NCI-H2029 (cell line): ENCODE data around the gene YAP1.

ENCODE experiments used
- DNase-seq: peaks from one replicate; lab custom pipeline; 2025; lab: John Stamatoyannopoulos, UW

The YAP1 gene

DNA sequence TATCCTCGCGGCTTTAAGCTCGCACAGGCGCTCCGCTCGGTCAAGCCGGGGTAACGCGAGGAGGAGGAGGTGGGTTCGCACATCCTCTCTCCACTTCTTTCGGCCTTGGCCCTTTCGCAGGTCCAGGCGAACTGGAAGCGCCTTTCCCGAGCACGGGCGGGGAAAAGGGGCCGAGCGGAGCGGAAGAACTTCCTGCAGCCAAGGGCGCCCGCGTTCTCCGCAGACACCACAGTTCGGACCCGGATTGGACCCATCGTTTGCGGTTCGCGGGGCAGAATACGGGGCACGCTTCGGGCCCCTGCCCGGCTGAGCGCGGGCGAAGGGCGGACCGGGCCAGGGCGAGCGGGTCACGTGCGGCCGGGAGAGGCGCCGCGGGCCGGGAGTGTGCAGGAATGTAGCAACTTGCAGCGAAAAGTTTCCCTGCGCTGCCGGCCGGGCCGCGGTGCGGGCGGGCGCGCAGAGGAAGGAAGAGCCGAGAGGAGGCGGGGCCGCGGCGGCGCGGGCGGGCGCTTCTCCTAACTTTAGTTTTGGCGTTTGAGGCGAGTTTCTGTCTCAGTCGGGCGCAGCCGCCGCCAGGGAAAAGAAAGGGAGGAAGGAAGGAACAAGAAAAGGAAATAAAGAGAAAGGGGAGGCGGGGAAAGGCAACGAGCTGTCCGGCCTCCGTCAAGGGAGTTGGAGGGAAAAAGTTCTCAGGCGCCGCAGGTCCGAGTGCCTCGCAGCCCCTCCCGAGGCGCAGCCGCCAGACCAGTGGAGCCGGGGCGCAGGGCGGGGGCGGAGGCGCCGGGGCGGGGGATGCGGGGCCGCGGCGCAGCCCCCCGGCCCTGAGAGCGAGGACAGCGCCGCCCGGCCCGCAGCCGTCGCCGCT lies at the start of gene YAP1:
Gene YAP1, plus strand, starts transcription at position 552 of the 865 bp plus-strand sequence. CDS start 402 bp downstream, outside the sequence.
- DNase-seq, result no peak

DNA sequence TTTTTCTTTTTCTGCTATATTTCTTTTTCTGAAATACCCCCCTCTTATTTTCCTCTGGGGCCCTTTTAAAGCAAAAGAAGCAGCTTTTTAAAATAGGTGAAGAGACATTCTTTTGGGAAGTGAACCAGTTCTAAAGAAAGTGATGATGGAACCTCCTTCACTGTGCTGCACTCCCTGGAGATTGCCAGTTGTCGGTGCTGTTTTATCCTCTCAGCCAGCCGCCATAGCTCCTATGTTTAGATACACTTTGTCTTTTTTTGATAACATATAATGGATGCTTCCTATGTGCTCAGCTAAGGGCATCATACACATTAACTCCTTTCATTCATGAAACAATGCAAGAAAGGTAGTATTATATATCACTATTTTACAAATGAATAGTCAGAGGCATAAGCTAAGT lies 49.0 kb upstream of the YAP1 start:
- no peak for DNase-seq

DNA sequence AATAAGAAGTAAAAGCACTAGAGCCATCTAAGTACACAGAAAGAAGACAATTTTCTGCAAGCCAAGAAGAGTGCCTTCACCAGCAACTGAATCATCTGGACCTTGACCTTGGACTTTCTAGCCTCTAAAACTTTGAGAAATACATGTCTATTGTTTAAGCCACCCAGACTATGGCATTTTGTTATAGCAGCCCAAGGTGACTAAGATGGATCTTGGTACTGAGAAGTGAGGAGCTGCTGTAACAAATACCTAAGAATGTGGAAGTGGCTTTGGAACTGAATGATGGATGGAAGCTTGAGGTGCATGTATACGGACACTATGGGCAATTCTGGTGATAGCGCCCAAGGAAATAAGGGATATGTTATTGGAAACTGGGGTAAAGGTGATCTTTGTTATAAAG lies 48.1 kb upstream of the YAP1 start:
- no peak for DNase-seq

GRCh38 chr11:102064316-102064715 lies 45.9 kb upstream of the YAP1 start:
- no peak for DNase-seq

DNA sequence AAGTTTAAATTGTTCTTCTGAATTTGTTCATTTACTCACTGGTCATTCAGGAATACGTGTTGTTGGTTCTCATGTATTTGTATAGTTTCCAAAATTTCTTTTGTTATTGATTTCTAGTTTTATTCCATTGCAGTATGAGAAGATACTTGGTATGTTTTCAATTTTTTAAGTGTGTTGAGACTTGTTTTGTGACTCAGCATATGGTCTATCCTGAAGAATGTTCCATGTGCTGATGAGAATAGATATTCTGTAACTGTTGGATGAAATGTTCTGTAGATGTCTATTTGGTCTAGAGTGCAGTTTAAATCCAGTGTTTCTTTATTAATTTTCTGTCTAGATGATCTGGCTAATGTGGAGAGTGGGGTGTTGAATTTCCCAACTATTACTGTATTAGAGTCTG lies 39.5 kb upstream of the YAP1 start:
- DNase-seq, result no peak

DNA sequence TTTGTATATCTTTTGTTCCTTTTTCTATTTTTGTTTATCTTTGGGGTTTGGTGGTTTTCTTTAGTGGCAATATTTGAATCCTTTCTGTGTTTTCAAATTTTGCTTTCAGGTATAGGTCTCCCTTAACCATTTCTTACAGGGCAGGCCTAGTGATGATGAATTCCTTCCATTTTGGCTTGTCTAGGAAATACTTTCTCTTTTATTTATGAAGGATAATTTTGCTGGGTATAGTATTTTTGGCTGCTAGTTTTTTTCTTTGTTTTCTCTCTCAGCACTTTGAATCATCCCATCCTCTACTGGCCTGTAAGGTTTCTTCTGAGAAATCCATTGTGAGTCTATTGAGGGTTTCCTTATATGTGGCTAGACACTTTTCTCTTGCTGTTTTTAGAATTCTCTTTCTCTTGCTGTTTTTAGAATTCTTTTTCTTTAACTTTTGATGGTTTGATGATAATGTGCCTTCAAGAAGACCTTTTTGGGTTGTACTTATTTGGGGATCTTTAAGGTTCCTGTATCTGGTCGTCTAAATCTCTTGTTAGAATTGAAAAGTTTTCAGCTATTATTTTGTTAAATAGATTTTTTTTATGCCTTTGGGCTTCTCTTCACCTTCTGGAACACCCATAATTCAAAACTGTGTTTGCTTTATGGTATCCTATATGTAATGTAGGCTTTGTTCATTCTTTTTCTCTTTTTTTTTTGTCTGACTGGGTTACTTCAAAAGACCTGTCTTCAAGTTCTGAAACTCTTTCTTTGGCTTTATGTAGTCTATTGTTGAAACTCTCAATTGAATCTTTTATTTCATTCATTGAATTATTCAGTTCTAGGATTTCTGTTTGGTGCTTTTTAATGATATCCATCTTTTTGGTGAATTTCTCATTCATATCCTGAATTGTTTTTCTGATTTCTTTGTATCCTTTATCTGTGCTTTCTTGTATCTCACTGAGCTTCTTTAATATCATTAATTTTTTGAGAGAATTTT lies 38.5 kb upstream of the YAP1 start:
- no peak for DNase-seq

DNA sequence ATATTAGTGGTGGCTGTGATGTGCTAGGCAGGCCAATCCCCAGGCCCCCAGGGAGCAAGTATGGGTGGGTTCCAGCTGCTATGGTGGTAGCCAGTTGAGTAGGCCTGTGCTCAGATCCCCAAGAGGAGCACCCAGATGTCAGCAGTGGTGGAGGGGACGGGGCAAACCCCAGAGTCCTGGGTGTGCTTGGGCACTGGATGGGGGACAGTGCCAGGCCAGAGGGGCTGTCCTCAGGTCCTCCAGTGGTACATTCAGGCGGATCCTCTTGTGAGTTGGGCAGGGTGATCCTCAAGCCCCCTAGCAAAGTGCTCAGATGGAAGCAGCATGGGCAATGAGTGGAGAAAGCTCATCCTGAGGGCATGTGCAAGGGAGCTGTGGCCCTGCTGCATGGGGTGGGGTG lies 37.0 kb upstream of the YAP1 start:
- no peak for DNase-seq

DNA sequence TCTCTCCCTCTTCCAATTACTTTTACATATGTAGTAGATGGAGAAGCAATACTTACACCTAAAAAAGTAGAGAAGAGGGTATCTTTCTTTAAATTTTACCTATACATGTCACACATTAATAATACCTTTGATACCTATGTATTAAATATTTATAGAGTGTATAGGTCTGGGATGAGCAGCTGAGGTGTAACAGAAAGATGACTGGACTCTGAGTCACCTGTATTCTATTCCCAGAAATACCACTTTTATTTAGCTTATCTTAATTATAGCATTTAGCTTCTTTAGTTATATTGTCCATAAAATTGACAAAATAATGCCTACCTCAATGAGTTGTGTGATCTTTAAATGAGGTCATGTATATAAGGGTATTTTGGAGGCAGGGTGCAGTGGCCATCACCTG lies 30.6 kb upstream of the YAP1 start:
- DNase-seq, result no peak

DNA sequence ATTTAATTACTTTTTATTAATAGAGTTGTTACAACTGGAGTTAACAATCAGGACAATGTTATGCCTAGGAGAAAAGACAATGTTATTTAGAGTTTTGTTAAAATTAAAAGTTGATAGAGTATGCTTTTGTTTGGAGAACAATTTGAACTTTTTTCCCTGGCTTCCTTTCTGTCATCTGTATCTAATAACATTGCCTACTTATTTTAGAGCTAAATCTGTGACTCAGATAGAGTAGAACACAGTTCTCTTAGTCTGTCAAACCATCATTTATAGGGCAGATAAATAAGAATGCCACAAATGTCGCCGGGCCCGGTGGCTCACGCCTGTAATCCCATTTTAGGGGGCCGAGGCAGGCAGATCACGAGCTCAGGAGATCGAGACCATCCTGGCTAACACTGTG lies 28.9 kb upstream of the YAP1 start:
- no peak for DNase-seq

DNA sequence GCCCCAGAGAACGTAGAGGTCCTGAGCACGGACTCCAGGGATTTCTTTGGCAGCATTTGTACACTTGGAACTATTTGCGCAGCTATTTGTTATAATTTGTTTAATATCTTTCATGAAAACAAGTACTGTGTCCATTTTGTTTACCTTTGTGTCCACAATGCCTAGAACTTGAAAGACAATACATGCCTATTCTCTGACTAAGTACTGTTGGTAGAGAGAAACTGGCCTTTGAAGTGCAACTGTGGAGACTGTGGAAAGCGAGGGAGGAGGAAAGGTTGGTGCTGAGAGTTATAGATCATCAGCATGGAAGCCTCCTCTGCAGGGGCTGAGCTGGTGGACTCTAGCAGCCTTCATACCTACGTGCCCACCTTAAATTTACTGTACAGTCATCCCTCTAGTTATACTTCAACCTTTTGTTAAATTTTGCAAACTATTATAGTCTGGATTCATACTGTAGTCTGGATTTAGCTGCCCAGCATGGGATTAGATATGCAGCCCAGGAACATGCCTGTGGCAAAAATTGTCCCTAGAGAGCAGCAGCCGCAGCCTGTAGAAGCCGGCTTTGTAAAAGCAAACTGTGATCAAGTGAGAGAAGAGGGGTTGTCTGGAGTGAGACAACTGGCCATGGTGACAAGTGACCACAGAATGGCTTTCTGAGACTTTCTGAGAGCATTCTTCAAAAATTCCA lies 24.2 kb upstream of the YAP1 start:
- DNase-seq, result no peak

GRCh38 chr11:102097186-102097585 lies 13.1 kb upstream of the YAP1 start:
- DNase-seq, result no peak

DNA sequence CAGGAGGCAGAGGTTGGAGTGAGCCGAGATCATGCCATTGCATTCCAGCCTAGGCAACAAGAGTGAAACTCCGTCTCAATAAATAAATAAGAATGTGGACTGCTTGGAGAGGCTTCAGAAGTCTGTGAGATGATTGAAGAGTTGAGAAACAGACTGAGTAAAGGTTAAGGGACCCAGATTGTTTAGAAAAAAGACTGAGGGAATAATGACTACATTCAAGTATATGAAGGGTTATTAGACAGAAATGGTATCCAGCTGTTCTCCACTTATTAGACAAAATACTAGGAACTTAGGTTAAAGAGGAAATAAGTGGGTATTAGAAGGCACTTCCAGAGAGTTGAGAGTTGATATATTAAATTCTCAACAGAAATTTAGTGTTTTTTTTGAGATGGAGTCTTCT lies 10.5 kb upstream of the YAP1 start:
- no peak for DNase-seq

DNA sequence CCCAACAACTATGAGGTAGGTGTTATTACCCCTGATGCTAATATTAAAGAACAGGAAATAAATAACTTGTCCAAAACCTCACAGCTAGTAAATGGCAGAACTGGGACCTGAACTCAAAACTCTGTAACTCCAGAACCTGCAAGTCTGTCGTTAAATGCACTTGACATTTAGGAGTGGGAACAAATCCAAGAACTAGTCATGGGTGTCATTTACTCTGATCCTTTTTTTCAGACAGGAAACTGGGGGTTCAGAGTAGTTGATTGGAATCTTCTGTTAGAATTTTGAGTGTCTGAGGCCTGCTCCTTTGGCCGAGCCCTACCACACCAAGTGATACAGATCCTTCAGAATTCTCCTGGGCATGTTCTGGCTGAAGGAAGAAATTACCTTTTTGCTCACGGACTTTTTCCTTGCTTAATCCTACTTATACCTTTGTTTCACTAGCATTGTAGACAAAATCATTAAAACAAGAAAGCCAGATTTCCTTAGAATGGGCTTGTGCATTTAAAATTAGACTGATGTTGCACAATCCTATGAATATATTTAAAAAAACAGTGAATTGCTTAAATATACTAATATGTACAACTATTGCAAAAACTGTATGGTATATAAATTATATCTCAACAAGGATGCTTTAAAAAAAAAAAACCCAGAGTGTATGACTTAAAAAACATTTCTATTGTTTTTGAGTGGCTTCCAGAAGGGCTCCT lies 1.4 kb upstream of the YAP1 start:
- DNase-seq, result no peak

DNA sequence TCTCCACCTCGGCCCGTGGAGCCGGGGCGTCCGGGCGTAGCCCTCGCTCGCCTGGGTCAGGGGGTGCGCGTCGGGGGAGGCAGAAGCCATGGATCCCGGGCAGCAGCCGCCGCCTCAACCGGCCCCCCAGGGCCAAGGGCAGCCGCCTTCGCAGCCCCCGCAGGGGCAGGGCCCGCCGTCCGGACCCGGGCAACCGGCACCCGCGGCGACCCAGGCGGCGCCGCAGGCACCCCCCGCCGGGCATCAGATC lies 439 bp downstream of the YAP1 start:
- DNase-seq, result no peak

GRCh38 chr11:102111011-102111786 lies 952 bp downstream of the YAP1 start:
- no peak for DNase-seq

DNA sequence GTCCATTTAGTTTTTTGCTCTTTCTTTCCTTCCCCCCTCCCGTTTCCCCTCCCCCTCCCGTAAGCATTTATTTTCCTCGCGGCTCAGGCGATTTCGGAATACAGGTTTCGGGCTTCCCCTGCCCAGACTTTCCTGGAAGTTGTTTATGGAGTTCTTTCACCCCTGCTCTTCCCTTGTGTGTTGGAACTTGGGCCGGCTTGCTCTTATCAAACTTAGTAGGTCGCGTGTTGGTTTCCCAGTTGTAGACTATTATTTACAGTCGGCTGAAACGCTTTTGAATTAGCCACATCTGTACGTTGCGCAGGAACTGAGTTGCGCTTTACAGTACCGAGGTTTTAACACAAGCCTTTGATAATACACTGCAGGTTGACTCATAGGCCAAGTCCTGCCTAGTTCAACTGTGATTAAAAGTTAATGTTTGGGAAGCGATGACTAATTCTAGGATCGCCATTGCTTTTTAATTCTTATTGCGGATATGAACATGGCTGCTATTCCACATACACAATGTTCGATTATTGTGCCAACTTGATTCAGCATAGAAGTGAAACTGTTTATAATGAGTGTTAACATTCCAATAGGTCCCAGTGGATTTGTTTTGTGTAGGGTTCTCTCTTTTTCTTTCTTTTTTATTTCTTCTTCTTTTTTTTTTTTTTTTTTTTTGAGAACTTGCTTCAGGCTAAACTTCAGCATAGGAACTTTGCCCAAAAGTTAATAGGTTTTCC lies 1.7 kb downstream of the YAP1 start:
- DNase-seq, result no peak

DNA sequence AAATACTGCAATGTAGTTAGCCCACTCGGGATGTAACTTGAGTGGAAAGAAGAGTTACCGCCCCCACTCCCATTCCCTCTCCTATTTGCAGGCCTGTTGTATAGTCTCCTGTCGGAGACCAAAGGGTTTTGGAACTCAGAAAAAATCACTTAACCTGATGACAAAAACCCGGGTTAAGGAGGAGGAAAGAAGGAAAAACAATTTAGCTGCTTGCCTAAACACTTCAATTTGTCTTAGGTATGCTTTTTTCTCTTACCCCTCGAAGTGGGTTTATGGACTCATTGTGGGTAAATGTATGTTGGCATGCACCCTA lies 2.2 kb downstream of the YAP1 start:
- no peak for DNase-seq

- no peak for DNase-seq
Observed at GRCh38 chr11:102114032-102114431, 3.8 kb downstream of the YAP1 start.

GRCh38 chr11:102115557-102115956 lies 5.3 kb downstream of the YAP1 start:
- no peak for DNase-seq

DNA sequence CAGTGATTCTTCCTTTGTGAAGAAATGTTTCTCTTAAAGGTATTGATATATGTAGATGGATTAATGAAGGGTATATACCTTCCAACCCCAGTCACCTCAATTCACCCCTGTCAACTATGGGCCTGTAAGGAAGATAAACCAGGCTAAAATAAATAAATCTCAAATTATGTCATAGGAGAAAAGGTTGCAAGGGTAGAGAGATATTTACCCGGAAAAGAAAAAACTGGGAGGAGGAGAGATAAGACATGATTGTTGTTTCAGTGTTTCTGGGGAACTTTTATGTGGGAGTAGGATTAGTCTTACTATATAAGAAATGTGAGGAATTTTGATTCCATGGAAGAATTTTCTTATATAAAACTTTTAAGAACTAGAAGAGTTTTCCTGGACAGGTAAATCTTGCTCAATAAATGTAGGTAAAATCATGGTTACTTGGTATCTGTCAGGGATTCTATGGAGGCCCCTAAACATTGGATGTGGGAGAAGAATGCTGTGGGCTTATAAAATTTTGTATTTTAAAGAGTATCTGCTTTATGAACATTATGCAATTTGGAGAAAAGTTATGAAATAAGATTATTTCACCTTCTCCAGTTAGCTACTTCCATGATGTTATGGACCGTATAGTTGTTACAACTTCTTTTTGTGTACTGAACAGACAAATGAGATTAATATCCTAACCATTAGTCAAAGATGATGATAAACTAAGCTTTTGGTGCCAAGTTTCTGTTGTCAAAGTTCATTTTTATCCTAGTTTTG lies 6.4 kb downstream of the YAP1 start:
- no peak for DNase-seq
